ENCODE measurements around the gene NTSR2.

GRCh38 chr2:11677136-11678055, 7.4 kb upstream of the NTSR2 start:
- TF ChIP-seq CTCF (IDR thresholded peaks at IDR 0.05) = no peak
- no peak for TF ChIP-seq EZH2 (IDR thresholded peaks at IDR 0.05)

All from neural progenitor cell (in vitro differentiated cells).